Effector CD8-positive, alpha-beta T cell (primary cell): ENCODE data around the gene FAM227A.
"Not testable (repeated sequence)": the region's sequence is repeated elsewhere in the genome, so short reads cannot be mapped to it uniquely, and the experiment has no call there.

ENCODE experiments used
- DNase-seq: peaks from one replicate; lab custom pipeline; 2025; lab: John Stamatoyannopoulos, UW

The FAM227A gene

GRCh38 chr22:38611559-38611958, 44.6 kb downstream of the FAM227A start:
- no peak for DNase-seq

GRCh38 chr22:38610234-38610633, 46.0 kb downstream of the FAM227A start:
- no peak for DNase-seq

GRCh38 chr22:38608992-38609750, 47.0 kb downstream of the FAM227A start:
- DNase-seq = no peak

GRCh38 chr22:38607680-38608079, 48.5 kb downstream of the FAM227A start:
- no peak for DNase-seq

- no peak for DNase-seq
These were observed 54.0 kb downstream of the FAM227A start for GRCh38 chr22:38602166-38602565.

- DNase-seq = no peak
These were observed 54.9 kb downstream of the FAM227A start for GRCh38 chr22:38601221-38601764.

GRCh38 chr22:38599466-38599865, 56.7 kb downstream of the FAM227A start:
- DNase-seq = no peak

GRCh38 chr22:38582923-38583322, 73.3 kb downstream of the FAM227A start:
- not testable (repeated sequence) for DNase-seq

GRCh38 chr22:38578505-38578904, 77.7 kb downstream of the FAM227A start:
- no peak for DNase-seq

GRCh38 chr22:38572065-38572464, 84.1 kb downstream of the FAM227A start:
- no peak for DNase-seq

- peak; percentile 1 for DNase-seq
These were observed 85.3 kb downstream of the FAM227A start for GRCh38 chr22:38570779-38571364.

- DNase-seq = peak; percentile 97
These were observed 86.0 kb downstream of the FAM227A start, which contains the start of gene DMC1 for GRCh38 chr22:38569972-38570778. Gene DMC1 (minus strand): TSS chr22:38570183. CDS start chr22:38568256, 1,927 bp downstream.

- DNase-seq = no peak
These were observed 86.8 kb downstream of the FAM227A start for GRCh38 chr22:38569181-38569971.

- DNase-seq = no peak
These were observed 88.5 kb downstream of the FAM227A start for GRCh38 chr22:38567531-38568285.

GRCh38 chr22:38566726-38567504, 89.3 kb downstream of the FAM227A start:
- no peak for DNase-seq

GRCh38 chr22:38565441-38565840, 90.8 kb downstream of the FAM227A start:
- no peak for DNase-seq

- DNase-seq = no peak
These were observed 91.5 kb downstream of the FAM227A start for GRCh38 chr22:38564669-38565068.

- no peak for DNase-seq
These were observed 101.9 kb downstream of the FAM227A start for GRCh38 chr22:38554281-38554680.

- DNase-seq = no peak
These were observed 106.9 kb downstream of the FAM227A start for GRCh38 chr22:38549101-38549894.
